ENCODE measurements around the gene HSP90B1.

DNA sequence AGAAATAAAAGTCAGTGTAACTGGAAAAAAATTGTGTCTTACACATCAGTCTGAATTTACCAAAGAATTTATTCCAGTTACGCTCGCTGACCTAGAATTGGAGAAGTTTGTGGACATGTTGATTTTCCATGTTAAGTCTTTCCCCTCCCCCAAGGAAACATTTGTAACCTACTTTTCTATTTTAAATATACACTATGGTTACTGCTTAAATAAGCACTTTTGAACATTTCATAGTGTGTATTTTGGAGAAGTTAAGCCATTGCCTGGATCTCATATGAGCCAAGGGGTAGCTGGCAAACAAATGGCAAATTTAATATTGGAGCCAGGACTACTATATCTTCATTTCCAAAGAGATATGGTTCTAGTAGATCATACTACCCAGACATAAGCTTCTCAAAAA is 46.3 kb upstream of the HSP90B1 start:
- no peak for TF ChIP-seq CTCF (IDR thresholded peaks at IDR 0.05)
- no peak for TF ChIP-seq POLR2A (IDR thresholded peaks at IDR 0.05)

Measured in uterus (tissue), 2 donors.